Measurements from ENCODE around the gene PGAP3. TPM values are rescaled to one million over a fixed set of nuclear protein-coding genes. Genes with fewer than 3 reads are reported as not detected.
A peak's percentile ranks its signal among the peaks of the same experiment; 100 is the strongest.

Gene PGAP3
- polyA plus RNA-seq, 3 donors = 8.3 to 19.3 (median 9.2) TPM

- peaks cover 4% of the 10 kb centered on the region for H3K4me1 Mint-ChIP-seq
- no peak for TF ChIP-seq CTCF (IDR thresholded peaks at IDR 0.05)
- DNase-seq = no peak
- Histone ChIP-seq H3K27ac (ENCODE audit: low read depth in 1 of 2, low read length in 2 of 2) (no peak overlapping the region), H3K4me2 (replicated peaks; ENCODE audit: extremely low read depth, low read length, poor library complexity, severe bottlenecking) (no peak overlapping the region), H3K4me3 (replicated peaks in 1 of 3; ENCODE audit: low read depth in 2 of 3, low read length in 3 of 3) (no peak overlapping the region), H3K36me3 (replicated peaks in 1 of 2; ENCODE audit: control insufficient read depth in 1 of 2, insufficient read depth in 2 of 2, low read length in 2 of 2) (no peaks in the 10 kb centered on the region), H4K20me1 (ENCODE audit: insufficient read depth, low read length) (no peaks in the 10 kb centered on the region), H3K9ac (ENCODE audit: insufficient read depth, low read length, poor library complexity, severe bottlenecking) (no peak overlapping the region), H3K9me3 (replicated peaks in 1 of 2; ENCODE audit: control insufficient read depth in 1 of 2, insufficient read depth in 1 of 2, low read length in 2 of 2) (peaks cover 0 to 19% of the 10 kb centered on the region in 2 donors), H2AFZ (ENCODE audit: insufficient read depth, low read depth, low read length, poor library complexity, severe bottlenecking) (no peak overlapping the region), H3K79me2 (ENCODE audit: insufficient read depth, low read length) (no peaks in the 10 kb centered on the region), H3K27me3 (ENCODE audit: control insufficient read depth in 2 of 2, insufficient read depth in 2 of 2, low read length in 2 of 2) (peaks cover 29 to 47% of the 10 kb centered on the region in 2 donors), H3K4me1 (ENCODE audit: control insufficient read depth in 1 of 2, insufficient read depth in 2 of 2, low read length in 2 of 2) (no peaks in the 10 kb centered on the region)
- H3K27me3 Mint-ChIP-seq (ENCODE audit: low read depth in 3 of 3) = peaks cover 40 to 58% (median 47%) of the 10 kb centered on the region in 3 donors
- H3K9me3 Mint-ChIP-seq = peaks cover 0 to 12% (median 5%) of the 10 kb centered on the region in 7 donors
- H3K27ac Mint-ChIP-seq = no peak overlapping the region
- H3K36me3 Mint-ChIP-seq = peaks cover 3 to 7% of the 10 kb centered on the region in 2 donors
- WGBS (ENCODE audit: insufficient coverage) = 100% methylated on average over 1 of the region's 4 CpGs
- intact Hi-C loops (cut with micrococcal nuclease) = no loop called here
- peak overlapping the region in 1 of 2 donors; percentile 74 for H3K4me3 Mint-ChIP-seq
These were observed 14.0 kb upstream of the PGAP3 start for GRCh38 chr17:39701784-39702422.

- H3K27ac Mint-ChIP-seq = peak overlapping the region in 1 of 7 donors; percentile 45
- WGBS (ENCODE audit: insufficient coverage) = 76% methylated on average over 7 of the region's 10 CpGs
These were observed 13.3 kb upstream of the PGAP3 start for GRCh38 chr17:39701012-39701783.

More at GRCh38 chr17:39701012-39701783, 13.3 kb upstream of the PGAP3 start:
- H3K4me1 ChIP-seq (ENCODE audit: control insufficient read depth in 1 of 2, insufficient read depth in 2 of 2, low read length in 2 of 2) = no peaks in the 10 kb centered on the region
- intact Hi-C loops (cut with micrococcal nuclease) = no loop called here
- no peak for DNase-seq
- peaks cover 0 to 19% of the 10 kb centered on the region in 2 donors for H3K9me3 ChIP-seq (replicated peaks in 1 of 2; ENCODE audit: control insufficient read depth in 1 of 2, insufficient read depth in 1 of 2, low read length in 2 of 2)
- H3K4me3 ChIP-seq (replicated peaks in 1 of 3; ENCODE audit: low read depth in 2 of 3, low read length in 3 of 3) = no peak overlapping the region
- TF ChIP-seq CTCF (IDR thresholded peaks at IDR 0.05) = no peak
- H3K27ac ChIP-seq (ENCODE audit: low read depth in 1 of 2, low read length in 2 of 2) = no peak overlapping the region
- H2AFZ ChIP-seq (ENCODE audit: insufficient read depth, low read depth, low read length, poor library complexity, severe bottlenecking) = no peak overlapping the region
- peak overlapping the region in 1 of 2 donors; percentile 74 for H3K4me3 Mint-ChIP-seq
- no peaks in the 10 kb centered on the region for H3K36me3 ChIP-seq (replicated peaks in 1 of 2; ENCODE audit: control insufficient read depth in 1 of 2, insufficient read depth in 2 of 2, low read length in 2 of 2)
- peaks cover 3 to 7% of the 10 kb centered on the region in 2 donors for H3K36me3 Mint-ChIP-seq
- H4K20me1 ChIP-seq (ENCODE audit: insufficient read depth, low read length) = no peaks in the 10 kb centered on the region
- no peak overlapping the region for H3K9ac ChIP-seq (ENCODE audit: insufficient read depth, low read length, poor library complexity, severe bottlenecking)
- peaks cover 4% of the 10 kb centered on the region for H3K4me1 Mint-ChIP-seq
- H3K79me2 ChIP-seq (ENCODE audit: insufficient read depth, low read length) = no peaks in the 10 kb centered on the region
- peaks cover 29 to 47% of the 10 kb centered on the region in 2 donors for H3K27me3 ChIP-seq (ENCODE audit: control insufficient read depth in 2 of 2, insufficient read depth in 2 of 2, low read length in 2 of 2)
- no peak overlapping the region for H3K4me2 ChIP-seq (replicated peaks; ENCODE audit: extremely low read depth, low read length, poor library complexity, severe bottlenecking)
- peaks cover 0 to 12% (median 5%) of the 10 kb centered on the region in 7 donors for H3K9me3 Mint-ChIP-seq
- H3K27me3 Mint-ChIP-seq (ENCODE audit: low read depth in 3 of 3) = peaks cover 43 to 58% (median 47%) of the 10 kb centered on the region in 3 donors

Data from CD14-positive monocyte (primary cell).